Cardiac muscle cell (in vitro differentiated cells and primary cell): ENCODE measurements around the gene PP2D1. TPM values are rescaled to one million over a fixed set of nuclear protein-coding genes. Genes with fewer than 3 reads are reported as not detected.

Source experiments
- DNase-seq, 2 donors: peaks; one replicate each; pipeline versions ENCODE4 v3.0.0 to v3.0.0-alpha.2; 2010 to 2017; ENCODE audit warnings: low read depth in 1 of 2, low spot score in 1 of 2
- H3K27ac ChIP-seq: fragments of 200-600 bp; sonication (generic); 2 replicates; pipeline ENCODE4 v1.5.1; 2016
- H3K27me3 ChIP-seq: fragments of 200-600 bp; sonication (generic); 2 replicates; pipeline ENCODE4 v1.6.0; 2016; ENCODE audit warnings: control low read depth
- H3K36me3 ChIP-seq: fragments of 200-600 bp; sonication (generic); 2 replicates; pipeline ENCODE4 v1.5.1; 2016; ENCODE audit warnings: control low read depth
- H3K4me1 ChIP-seq: fragments of 200-600 bp; sonication (generic); 2 replicates; pipeline ENCODE4 v1.8.1; 2017; ENCODE audit warnings: low read depth, mild to moderate bottlenecking, mixed run types
- H3K4me3 ChIP-seq: fragments of 200-600 bp; sonication (generic); 2 replicates; pipeline ENCODE4 v1.5.1; 2016; ENCODE audit warnings: mild to moderate bottlenecking
- H3K9me3 ChIP-seq: fragments of 200-600 bp; sonication (generic); 2 replicates; pipeline ENCODE4 v1.5.1; 2017; ENCODE audit warnings: low read depth, mild to moderate bottlenecking, control low read depth
- CTCF ChIP-seq: IDR thresholded peaks from 2 replicates; pipeline ENCODE4 v1.5.1; 2012; ENCODE audit warnings: low read depth, mild to moderate bottlenecking, low read length
- polyA plus RNA-seq: library from polyadenylated mRNA; unstranded; fragments of >200 nt; fragmentation: Nextera tagmentation; extraction: Ambion mirVana; gene quantifications from 2 replicates; pipeline ENCODE4 v1.2.1, GENCODE V29; 2016
- total RNA-seq: library from RNA; depleted of rRNA; stranded (reverse); fragments of >200 nt; gene quantifications from 2 replicates; pipeline ENCODE4 v1.2.3, GENCODE V29; 2016

Gene PP2D1
- total and polyA plus RNA-seq, 2 experiments from 2014 or later, result 0.13 TPM; not detected in 1

GRCh38 chr3:20055842-20056241 is 43.8 kb upstream of the PP2D1 start:
- Histone ChIP-seq H3K9me3 (no peaks in the 10 kb centered on the region), H3K4me3 (no peak overlapping the region), H3K27ac (no peak overlapping the region), H3K4me1 (no peaks in the 10 kb centered on the region), H3K27me3 (no peaks in the 10 kb centered on the region), H3K36me3 (no peaks in the 10 kb centered on the region)
- no peak for TF ChIP-seq CTCF
- DNase-seq, result no peak

- Histone ChIP-seq H3K27ac (no peak overlapping the region), H3K4me1 (no peaks in the 10 kb centered on the region), H3K9me3 (no peaks in the 10 kb centered on the region), H3K27me3 (no peaks in the 10 kb centered on the region), H3K4me3 (no peak overlapping the region), H3K36me3 (no peaks in the 10 kb centered on the region)
- DNase-seq, result no peak
- TF ChIP-seq CTCF, result no peak
Measured at GRCh38 chr3:20055020-20055775, 43.1 kb upstream of the PP2D1 start.

GRCh38 chr3:20054549-20054987 is 42.5 kb upstream of the PP2D1 start:
- Histone ChIP-seq H3K27ac (no peak overlapping the region), H3K27me3 (no peaks in the 10 kb centered on the region), H3K9me3 (no peaks in the 10 kb centered on the region), H3K4me3 (no peak overlapping the region), H3K4me1 (no peaks in the 10 kb centered on the region), H3K36me3 (no peaks in the 10 kb centered on the region)
- DNase-seq, result peak in 1 of 2 donors; percentile 72
- TF ChIP-seq CTCF, result no peak

- H3K36me3 ChIP-seq, result no peaks in the 10 kb centered on the region
- H3K9me3 ChIP-seq, result no peaks in the 10 kb centered on the region
- no peaks in the 10 kb centered on the region for H3K4me1 ChIP-seq
- H3K27me3 ChIP-seq, result no peaks in the 10 kb centered on the region
- no peak overlapping the region for H3K27ac ChIP-seq
- no peak for TF ChIP-seq CTCF
- no peak overlapping the region for H3K4me3 ChIP-seq
- DNase-seq, result no peak
Measured at GRCh38 chr3:20052851-20053250, 40.8 kb upstream of the PP2D1 start.

- H3K9me3 ChIP-seq, result no peaks in the 10 kb centered on the region
- H3K27ac ChIP-seq, result no peak overlapping the region
- no peak for DNase-seq
- H3K4me3 ChIP-seq, result no peak overlapping the region
- no peaks in the 10 kb centered on the region for H3K36me3 ChIP-seq
- no peak for TF ChIP-seq CTCF
- no peaks in the 10 kb centered on the region for H3K27me3 ChIP-seq
- no peaks in the 10 kb centered on the region for H3K4me1 ChIP-seq
Measured at GRCh38 chr3:20051123-20051806, 39.2 kb upstream of the PP2D1 start.
